ENCODE data around the gene UGT1A10. TPM values are rescaled to one million over a fixed set of nuclear protein-coding genes. Genes with fewer than 3 reads are reported as not detected.

Gene UGT1A10
- total RNA-seq, 1 donor from 2014 or later = not detected

DNA sequence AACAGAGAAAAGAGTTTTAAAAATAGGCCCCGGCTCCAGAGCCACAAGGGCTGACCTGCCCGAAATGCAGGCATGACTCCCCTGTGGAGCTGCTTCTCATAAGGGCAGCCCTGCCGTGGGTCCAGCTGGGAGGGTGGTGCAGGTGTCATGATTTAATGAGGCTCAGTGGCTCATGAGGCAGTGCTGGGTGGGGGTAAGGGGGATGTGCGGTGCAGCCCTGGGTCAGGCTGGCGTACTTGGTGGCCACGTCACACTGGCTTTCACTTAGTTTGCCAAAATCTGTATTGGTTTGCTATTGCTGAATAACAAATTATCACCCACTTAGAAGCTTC lies 184.5 kb downstream of the UGT1A10 start:
- DNase-seq (ENCODE audit: low read depth in 2 of 2) = no peak

DNA sequence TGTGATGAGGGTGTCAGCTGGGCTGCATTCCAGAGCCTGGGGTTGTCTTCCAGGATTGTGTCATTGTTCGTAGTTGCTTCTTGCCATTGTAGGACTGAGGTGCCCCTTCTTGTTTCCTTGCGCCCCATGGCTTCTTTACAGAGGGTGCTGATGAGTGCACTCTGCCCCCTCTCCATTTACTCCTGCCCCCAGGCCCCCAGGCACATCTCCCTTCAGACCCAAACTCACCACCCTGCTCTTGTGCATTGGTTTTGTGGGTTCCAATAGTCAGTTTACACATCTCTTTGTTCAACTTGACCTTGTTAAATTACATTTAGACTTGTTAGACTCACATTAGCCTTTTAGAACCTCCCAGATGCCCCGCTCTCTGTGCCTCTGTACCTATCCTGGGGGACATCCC lies 184.9 kb downstream of the UGT1A10 start:
- DNase-seq (ENCODE audit: low read depth in 2 of 2) = no peak

DNA sequence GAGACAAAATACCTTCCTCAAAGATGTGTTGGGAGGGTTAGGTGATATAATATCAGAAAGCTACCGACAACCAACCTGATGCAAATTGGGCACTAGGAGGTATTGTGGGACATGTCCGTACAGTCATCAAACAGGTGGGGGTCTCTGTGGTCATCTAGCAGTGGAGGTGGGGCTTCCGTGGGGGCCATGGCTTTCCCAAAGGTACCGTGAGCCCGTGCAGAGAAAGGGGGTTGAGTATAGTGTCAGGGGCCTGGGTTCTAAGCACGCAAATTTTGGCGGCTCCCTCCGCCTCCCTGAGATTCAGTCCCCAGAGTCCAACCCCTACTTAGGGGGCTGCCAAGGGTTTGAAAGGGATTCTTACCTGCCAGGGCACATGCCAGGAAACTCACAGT lies 185.5 kb downstream of the UGT1A10 start:
- DNase-seq (ENCODE audit: low read depth in 2 of 2) = no peak

DNA sequence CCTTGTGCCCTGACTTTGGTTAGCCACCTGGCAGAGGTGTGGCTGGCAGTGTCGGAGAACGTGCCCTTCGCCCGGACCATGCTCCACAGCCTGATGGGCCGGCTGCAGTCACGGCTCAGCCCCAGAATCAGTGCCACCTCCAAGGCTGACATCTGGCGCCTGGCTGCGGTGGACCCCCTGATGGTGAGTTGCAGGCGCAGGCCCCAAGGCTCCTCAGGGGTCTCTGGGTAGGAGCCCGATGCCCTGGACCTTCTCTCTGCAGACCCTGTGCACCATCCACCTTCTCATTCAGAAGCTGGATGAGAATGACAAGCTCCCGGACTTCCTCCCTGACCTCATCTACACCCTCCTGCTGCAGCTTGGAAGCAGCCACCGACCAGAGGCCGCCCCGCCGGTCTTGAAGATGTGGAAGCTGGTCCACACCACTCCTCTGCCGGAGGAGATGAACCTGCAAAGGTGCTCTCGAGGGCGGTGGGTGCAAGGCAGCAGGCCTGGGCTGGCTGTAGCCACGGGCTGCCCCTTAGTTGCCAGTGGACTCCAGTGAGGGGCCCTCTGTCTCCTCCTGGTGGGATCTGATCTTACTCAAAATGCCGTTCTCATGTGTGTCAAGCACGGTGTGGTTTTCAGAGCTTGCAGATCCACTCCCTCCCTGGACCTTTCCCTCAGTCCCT lies 186.0 kb downstream of the UGT1A10 start:
- no peak for DNase-seq (ENCODE audit: low read depth in 2 of 2)

Other genes starting within 250 kb of the UGT1A10 start
- 15.5 and 19.2 TPM in 2 replicates for gene USP40, start 69.7 kb upstream of the UGT1A10 start, total RNA-seq
- gene UGT1A8, start 18.8 kb upstream of the UGT1A10 start, total RNA-seq = not detected in 2 replicates
- gene UGT1A9, start 35.5 kb downstream of the UGT1A10 start, total RNA-seq = not detected in 2 replicates
- not detected in 2 replicates for gene UGT1A7, start 45.5 kb downstream of the UGT1A10 start, total RNA-seq
- gene UGT1A6, start 56.4 kb downstream of the UGT1A10 start, total RNA-seq = not detected in 2 replicates
- gene UGT1A5, start 76.5 kb downstream of the UGT1A10 start, total RNA-seq = not detected in 2 replicates
- gene UGT1A4, start 82.3 kb downstream of the UGT1A10 start, total RNA-seq = not detected in 2 replicates
- not detected in 2 replicates for gene UGT1A3, start 92.6 kb downstream of the UGT1A10 start, total RNA-seq
- not detected in 2 replicates for gene UGT1A1, start 123.8 kb downstream of the UGT1A10 start, total RNA-seq
- not detected in 2 replicates for gene MROH2A, start 141.9 kb downstream of the UGT1A10 start, total RNA-seq
- gene HJURP, start 218.1 kb downstream of the UGT1A10 start, total RNA-seq = 2.0 and 5.0 TPM in 2 replicates